Measurements from ENCODE around the gene SACM1L. TPM values are rescaled to one million over a fixed set of nuclear protein-coding genes. Genes with fewer than 3 reads are reported as not detected.
"Not testable (repeated sequence)": the region's sequence is repeated elsewhere in the genome, so short reads cannot be mapped to it uniquely, and the experiment has no call there.

Gene SACM1L
- total RNA-seq, 1 donor from 2014 or later: 23.6 TPM

DNA sequence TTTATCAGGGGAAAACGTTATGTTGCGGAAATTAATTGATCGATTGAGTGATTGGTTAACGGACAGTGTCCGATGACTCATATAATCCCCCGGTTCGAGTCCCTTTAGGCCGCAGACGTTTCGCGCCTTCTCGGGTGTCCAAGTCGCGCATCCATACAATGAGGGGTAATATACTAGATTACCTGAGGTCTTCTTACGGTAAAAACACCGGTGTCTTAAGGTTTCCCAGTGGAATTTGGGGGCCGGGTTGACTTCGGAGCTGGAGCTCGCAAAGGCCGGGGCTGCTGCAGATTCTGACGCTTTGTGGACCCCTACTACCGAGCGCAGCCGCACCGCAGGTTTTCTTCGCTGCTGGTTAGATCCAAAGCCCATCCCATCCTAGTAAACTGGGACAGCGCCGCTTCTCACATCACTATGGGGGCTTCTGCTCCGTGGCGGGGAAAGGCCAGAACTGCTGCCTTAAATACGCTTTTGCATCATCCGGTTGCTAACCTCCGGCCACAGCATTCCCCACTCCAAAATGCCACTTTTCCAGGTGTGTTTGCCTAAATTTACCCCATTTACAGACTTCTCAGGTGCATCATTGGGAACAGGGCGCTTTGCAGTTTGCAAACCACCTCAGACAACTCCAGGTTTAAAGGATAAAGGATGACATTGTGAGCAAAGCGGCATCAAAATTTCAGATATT, 858 bp upstream of the SACM1L start:
- intact Hi-C loops (cut with micrococcal nuclease): no loop called here
- no peak for DNase-seq

DNA sequence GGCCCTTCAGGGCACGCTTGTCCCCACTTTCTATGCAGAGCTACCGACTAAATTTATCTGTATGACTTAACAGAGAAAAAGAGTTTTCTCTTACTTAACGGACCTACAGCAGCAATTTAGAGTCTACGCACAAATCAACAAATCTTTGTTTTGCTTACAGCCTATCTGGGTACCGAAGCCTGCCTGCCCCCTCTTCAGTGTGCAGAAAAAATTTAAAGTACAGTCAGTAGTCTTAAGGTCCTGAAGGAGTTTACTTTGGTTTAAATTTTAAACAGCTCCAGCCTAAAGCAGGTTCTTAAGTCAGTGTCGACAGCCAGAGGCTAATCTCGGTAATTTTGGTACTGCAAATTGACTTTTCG, 570 bp downstream of the SACM1L start:
- intact Hi-C loops (cut with micrococcal nuclease): no loop called here
- ATAC-seq (no peak), DNase-seq (no peak)

More for the DNA sequence above, 858 bp upstream of the SACM1L start:
- ATAC-seq: peak; percentile 6

DNA sequence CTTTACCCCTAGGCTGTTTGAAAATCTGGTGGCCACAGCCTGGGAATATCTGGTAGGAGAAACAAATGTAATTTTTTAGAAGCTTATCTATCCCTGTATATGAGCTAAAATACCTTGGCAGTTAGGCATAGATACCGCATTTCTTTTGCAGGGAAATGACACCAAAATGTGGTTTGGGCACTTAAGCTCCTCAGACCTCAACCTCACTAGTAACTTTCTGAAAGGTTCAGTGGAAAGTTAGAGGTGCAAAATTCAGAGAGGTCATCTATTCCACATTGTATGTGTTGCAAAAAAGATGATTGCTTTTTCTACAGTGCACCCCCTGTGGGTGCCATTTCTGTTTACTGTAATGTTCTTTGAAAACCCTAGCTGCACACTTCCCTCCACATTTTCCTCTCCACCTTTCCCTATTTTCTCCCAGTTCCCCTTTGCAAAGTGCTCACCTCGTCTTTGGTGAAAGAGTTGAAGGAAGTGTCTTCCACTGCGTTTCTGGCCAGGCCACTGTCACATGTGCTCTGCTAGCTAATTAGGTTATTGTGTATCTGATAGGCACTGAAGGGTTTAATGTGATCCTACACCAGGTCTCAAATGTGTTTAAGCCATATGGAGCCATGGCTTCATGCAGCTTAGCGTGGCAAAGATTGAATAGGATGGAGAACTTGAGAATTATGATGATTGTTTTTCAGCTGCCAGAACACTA, 1.3 kb downstream of the SACM1L start:
- no peak for ATAC-seq
- no peak for DNase-seq
- intact Hi-C loops (cut with micrococcal nuclease): no loop called here

DNA sequence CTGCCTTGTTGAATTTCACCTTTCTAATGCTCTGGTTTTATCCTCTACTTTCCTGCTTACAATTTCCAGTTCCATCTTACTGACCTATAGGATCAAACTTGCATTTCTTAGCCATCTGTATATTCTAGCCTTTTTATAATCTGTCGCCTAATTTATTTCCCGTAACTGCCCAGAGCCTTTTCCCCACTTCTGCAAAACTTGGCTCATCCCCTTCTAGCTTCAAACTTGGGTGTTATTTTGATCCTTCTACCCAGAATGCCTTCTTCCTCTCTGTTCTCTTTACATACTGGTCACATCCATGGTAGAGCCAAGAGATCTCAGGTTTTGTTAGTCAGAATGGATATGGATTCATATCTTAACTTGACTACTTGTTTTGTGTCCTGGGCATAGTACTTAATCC, 2.6 kb downstream of the SACM1L start:
- DNase-seq (no peak), ATAC-seq (no peak)
- intact Hi-C loops (cut with micrococcal nuclease): no loop called here

DNA sequence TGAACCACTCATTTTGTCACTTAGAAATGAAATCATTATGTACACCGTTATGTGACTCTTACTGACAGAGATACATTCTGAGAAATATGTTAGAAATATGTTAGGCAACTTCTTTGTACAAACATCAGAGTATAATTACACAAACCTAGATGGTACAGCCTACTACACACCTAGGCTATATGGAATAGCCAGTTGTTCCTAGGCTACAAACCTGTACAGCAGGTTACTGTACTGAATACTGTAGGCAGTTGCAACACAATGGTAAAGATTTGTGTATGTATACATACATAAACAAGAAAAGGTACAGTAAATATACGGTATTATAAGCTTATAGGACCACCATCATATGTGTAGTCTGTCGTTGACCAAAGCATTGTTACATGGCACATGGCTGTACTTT, 3.7 kb downstream of the SACM1L start:
- no peak for ATAC-seq
- intact Hi-C loops (cut with micrococcal nuclease): no loop called here
- no peak for DNase-seq

DNA sequence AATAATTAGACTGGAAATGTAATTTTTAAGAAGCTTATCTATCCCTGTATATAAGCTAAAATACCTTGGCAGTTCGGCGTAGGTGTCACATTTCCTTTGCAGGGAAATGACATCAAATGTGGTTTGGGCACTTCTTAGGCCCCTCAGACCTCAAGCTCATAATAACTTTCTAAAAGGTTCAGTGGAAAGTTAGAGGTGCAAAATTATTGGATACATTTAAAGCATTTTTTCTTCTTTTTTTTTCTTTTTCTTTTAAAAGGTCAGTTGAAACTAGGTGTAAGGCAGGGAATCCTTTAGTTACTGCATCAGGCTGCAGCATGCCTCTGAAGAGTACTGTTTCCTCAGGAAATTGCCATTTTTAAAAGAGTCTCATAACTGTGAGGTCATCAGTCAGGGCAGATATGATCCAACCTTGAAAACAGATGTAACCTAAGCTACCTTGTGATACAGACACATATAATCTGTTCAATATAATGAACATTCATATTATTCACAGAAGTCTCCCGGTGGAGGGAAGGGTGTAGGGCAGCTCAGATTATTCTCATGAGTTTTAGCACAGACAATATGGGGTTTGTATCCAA, 4.8 kb downstream of the SACM1L start:
- DNase-seq (no peak), ATAC-seq (no peak)
- intact Hi-C loops (cut with micrococcal nuclease): no loop called here

DNA sequence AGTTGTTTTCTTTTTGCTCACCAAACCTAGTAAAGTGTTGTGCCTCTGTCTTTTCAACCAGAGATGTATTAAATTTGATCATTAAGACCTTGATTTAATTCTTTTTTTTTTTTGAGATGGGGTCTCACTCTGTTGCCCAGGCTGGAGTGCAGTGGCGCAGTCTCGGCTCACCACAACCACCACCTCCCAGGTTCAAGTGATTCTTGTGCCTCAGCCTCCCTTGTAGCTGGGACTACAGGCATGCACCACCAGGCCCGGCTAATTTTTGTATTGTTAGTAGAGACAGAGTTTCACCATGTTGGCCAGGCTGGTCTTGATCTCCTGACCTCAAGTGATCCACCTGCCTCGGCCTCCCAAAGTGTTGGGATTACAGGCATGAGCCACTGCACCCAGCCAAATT, 6.0 kb downstream of the SACM1L start:
- DNase-seq; intact Hi-C loops (cut with micrococcal nuclease); ATAC-seq: not testable (repeated sequence)

DNA sequence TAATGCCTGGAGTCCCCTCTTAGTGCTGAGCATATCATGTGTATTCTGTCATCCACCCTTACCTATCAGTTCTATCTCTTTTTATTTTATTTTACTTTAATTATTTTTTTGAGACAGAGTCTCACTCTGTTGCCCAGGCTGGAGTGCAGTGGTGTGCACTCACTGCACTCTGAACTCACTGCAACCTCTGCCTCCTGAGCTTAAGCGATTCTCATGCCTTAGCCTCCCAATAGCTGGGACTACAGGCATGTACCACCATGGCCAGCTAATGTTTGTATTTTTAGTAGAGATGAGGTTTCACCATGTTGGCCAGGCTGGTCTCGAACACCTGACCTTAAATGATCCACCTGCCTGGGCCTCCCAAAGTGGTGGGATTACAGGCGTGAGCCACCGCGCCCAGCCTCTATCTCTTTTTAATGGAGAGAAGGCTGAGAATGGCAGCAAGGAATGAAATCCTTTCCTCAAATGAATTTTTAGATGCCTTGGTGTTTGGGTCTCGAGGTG, 11.4 kb downstream of the SACM1L start:
- no peak for ATAC-seq
- intact Hi-C loops (cut with micrococcal nuclease): no loop called here
- no peak for DNase-seq

DNA sequence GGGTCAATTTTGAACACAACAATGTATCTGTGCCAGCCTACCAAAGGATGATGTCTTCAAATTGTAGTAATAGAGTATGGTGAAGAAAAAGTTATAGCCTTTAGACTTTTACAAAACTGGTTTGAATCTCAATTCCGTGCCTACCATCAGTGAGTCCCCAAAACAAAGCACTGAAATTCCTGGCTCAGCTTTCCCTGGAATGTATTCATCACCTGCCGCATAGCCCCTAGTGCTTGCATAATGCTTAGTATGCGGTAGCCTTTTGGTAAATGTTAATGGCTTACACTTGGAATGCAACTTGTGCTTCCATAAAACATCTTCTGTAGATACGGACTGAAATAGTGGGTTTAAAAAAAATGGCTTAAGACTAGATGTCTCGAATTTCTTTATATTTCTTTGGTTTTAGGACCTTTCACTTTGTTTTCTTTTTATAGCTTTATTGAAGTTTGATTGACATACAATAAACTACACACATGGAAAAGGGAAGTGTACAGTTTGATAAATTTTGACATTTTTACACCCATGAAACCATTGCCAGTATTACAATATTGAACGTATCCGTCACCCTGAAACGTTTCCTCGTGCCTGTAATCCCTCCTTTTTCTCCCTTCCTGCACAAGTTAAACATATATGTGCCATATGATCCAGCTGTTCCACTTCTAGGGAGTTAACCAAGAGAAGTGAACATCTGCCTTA, 12.1 kb downstream of the SACM1L start:
- DNase-seq (no peak), ATAC-seq (no peak)
- intact Hi-C loops (cut with micrococcal nuclease): no loop called here

DNA sequence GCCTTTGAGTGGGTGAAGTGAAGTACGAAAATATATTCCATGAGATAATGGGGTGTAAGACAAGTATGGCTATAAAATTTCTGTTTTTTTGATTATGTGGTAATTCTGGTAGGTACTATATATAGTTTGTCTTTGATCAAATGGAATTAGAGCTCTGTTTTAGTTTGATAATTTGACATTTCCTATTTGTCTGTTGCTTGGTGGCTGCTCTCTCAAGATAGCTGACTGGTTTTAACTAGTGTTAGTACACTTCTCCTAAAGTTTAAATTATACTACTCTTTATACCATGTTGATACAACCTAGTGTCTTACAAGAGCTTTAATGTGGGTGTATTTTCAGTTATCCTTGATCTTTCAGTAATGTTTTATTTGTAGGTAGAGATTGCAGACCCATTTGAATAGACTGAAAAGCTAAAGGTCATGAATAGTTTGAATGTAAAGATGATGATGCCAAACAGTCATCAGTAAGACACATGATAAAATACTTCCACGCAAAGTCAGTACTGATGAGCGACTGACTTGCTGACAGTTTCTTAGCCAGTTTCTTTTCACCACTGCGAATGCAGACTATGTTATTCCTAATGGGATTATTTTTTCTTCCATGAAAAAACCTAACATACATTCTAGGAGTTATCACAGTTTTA, 15.2 kb downstream of the SACM1L start:
- intact Hi-C loops (cut with micrococcal nuclease): no loop called here
- DNase-seq (no peak), ATAC-seq (no peak)

DNA sequence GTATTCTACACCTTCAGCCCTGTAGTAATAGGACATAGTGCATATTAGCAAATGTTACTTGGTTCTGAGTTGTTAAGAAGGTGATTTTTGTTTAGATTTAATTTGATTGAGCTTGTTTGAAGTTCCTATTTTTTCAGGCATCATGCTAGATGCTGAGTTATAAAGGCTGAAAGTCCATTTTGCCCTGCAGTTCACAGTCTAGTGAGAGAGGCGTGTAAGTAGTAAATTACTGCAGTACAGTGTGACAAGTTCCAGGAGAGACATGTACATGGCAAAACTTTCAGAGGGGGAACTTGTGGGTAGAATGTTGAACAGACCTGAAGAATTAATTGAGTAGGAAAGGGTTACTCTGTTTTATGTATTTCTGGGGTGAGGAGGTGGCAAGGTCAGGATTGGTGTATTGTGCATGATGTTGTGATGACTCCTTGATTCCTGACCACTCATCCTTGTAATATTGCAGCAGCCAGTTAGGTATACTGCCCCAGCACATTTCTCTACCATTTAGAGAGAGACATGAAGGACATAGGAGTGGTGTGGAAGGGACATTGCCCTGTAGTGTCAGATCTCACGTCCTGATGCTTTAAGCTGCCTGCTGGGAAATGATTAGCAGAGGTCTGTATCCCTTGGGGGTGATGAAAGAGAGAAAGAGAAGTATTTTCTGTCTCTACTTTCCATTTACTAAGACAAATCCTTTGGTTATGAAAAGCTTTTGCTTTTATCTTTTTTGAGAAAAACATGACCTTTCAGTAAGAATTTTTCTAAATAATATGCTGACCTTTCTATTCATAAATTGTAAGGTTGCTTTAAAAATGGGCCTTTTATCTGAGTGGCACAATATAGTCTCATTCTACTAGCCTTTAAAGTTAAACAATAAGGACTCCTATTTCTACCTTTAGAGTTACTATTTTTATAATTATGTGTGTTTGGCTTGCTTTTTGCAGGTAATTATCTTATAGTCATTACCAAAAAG, 16.9 kb downstream of the SACM1L start:
- intact Hi-C loops (cut with micrococcal nuclease): no loop called here
- DNase-seq: no peak
- ATAC-seq: no peak

DNA sequence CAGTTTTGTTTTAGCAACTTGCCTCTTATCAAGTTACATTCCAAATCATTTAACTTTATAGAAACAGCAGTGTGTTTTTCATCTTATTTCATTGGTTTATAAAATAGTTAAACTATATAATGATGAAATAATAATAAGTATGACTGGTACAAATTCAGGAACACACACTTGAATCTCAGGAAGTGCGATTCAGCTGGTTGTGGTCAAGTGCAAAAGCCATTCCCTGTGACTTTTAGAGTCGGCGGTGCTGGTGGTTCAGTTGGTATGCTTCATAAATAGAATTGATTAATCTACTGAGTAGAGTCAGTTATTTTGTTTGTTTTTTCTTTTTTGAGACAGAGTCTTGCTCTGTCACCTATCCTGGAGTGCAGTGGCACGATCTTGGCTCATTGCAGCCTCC, 22.7 kb downstream of the SACM1L start:
- intact Hi-C loops (cut with micrococcal nuclease): no loop called here
- ATAC-seq (no peak), DNase-seq (no peak)

DNA sequence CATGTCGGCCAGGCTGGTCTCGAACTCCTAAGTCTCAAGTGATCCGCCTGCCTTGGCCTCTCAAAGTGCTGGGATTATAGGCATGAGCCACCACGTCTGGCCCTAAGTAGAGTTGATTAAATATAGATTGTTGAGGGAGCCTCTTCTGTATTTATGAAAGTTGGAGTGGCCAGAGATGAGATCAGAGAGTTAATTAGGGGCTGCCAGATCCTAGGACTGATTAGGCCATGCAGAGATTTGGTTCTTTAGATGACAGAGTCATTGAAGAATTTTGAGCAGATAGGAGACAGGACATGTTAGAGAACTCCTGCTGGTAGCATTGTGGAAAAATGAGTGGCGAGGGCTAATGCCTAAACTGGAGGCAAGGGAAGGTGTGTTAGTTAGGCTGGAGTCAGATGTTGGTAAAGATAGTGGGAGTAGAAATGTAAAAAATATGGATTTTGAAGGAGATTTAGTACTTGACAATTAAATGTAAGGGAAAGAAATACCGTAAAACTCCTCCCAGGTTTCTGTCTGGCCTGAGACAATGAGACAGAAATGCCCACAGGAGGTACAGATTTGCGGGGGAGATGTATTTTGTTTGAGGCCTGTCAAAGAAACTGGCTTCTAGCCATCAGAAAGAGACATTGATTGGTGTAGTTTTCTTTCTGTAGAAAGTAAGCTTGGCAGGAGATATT, 23.4 kb downstream of the SACM1L start:
- ATAC-seq (no peak), DNase-seq (no peak)

DNA sequence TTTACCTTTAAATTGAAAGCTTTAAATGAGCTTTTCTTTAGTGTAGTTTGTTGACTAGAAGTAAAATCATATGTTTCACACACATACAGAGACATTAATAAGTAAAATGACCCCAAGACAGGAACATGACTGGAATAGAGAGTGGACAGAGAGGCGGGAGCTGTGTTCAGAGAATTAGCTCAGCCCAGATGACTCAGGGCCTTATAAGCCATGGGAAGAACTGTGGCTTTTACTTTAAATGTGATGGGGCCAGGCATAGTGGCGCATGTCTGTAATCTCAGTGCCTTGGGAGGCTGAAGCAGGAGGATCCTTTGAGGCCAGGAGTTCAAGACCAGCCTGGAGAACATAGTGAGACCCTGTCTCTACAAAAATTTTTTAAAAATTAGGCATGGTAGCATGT, 26.7 kb downstream of the SACM1L start:
- no peak for DNase-seq
- no peak for ATAC-seq
- intact Hi-C loops (cut with micrococcal nuclease): no loop called here

More for the DNA sequence above, 23.4 kb downstream of the SACM1L start:
- intact Hi-C loops (cut with micrococcal nuclease): no loop called here

DNA sequence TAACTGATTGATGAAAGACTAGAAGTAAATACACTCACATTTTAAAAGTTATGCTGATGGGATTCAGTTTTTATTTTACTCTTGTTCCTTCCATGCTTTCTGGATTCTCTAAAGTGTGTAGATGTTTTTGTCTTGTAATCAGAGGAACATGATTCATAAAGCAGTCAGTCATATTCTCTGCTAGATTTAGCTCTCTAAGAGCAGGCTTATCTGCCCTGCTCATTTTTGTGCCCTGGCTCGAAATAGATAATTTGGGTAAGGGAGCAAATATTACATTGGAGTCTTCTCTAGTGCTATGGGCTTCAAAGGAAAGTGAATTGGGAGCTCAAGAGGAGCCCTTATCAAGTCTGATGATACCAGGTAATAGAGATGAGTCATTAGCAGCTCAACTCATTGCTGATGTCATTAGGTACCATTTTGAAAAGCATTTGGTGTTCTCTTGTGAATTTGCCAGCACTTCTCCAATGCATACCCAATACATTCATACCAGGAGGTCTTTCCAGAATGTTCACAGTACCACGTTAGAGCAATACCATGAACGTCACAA, 27.7 kb downstream of the SACM1L start:
- DNase-seq: no peak
- intact Hi-C loops (cut with micrococcal nuclease): no loop called here
- ATAC-seq: peak; percentile 67

DNA sequence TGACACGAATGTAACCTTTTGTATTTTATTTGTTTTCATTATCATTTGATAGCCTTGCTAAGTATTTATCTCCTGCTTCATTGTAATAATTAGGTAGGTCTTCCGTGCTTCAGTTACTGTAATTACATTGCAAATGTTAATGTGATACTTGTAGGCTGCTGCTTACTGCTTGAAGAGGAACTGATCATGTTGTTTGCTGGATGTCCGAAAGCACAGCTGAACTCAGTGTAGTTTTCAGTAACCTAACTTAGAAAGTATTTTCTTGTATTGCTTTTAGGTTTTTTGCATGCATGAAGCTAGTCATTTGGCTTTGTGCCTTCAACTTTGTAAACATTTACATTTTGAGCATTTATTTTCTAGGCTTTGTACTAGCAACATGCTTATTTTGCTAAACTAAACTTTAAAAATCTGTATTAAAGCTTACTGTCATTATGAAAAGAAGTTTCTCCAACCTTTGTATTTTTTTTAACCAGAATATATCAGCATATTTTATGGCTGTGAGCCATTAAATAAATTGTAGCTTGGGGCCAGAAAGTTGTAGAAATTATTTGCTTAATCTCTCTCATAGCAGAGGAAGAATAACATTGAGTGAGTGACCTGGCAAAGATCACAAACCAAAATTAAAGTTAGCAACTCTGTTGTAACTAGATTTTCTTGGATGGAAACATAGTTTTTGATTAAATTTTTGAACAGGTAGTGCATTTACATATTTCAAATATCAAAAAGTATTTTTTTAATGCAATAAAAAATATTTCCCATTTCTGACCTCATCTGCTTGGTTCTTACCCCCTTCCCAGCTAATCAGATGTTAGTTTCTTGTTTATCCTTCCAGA, 30.7 kb downstream of the SACM1L start:
- ATAC-seq (no peak), DNase-seq (no peak)
- intact Hi-C loops (cut with micrococcal nuclease): no loop called here

DNA sequence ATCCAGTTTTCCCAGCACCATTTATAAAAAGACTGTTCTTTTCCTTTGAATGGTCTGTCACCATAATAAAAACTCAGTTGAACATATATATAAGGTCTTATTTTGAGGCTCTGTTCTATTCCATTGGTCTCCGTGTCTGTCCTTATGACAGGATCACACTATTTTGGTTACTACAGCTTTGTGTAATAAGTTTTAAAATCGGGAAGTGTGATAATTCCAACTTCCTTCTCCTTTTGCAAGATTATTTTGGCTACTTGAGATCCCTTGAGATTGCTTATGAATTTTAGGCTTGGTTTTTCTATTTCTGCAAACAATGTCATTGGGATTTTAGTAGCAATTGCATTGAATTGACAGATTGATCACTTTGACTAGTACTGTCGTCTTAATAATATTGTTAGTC, 35.7 kb downstream of the SACM1L start:
- DNase-seq (no peak), ATAC-seq (no peak)
- intact Hi-C loops (cut with micrococcal nuclease): no loop called here
